Embryonic facial prominence (tissue), 1 donor: ENCODE data around the gene TMEM222.
A peak's percentile ranks its signal among the peaks of the same experiment; 100 is the strongest.

ENCODE experiments used
- DNase-seq: peaks from one replicate; pipeline ENCODE4 v3.0.0-alpha.2; 2016; ENCODE audit errors: extremely low spot score

Gene TMEM222

GRCh38 chr1:27359822-27360158 is 37.8 kb downstream of the TMEM222 start:
- no peak for DNase-seq

DNA sequence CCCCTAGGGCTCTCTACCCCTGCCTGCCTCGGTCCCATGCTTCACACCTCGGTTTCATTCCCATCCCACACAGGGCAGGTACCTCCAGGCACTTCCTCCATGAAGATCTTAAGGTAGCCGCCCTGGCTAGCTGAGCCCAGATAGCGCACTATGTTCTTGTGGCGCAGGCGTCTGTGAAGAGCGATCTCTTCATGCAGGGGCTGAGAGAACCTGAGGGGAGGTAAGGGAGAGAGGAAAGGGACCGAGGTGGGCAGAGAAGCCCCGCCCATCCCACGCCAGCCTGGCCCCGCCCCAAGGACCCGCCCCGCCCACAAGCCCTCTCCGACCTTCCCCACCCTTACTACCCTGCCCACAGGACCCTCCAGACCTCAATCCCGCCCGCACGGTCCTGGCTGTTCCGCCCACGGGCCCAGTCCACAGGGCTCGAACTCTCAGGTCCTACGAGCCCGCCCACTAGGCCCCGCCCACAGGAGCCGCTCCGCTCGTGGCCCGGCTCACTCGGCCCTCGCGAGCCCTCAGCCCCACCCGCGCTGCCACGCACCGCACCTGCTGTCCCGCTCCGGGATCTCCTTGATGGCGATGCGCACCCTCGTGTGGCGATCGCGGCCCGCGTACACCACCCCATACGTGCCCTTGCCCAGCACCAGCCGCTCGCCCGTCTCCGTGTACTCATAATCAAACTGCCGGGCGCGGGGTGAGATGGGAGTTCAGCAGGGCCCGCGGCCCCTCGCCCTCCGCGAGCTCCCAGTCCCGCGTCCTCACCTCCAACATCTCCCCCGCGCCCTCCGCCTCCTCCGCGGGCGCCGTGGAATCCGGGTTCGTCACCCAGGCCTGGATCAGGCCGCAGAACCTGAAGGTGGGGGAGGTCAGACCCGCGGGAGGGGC is 38.4 kb downstream of the TMEM222 start:
- no peak for DNase-seq

DNA sequence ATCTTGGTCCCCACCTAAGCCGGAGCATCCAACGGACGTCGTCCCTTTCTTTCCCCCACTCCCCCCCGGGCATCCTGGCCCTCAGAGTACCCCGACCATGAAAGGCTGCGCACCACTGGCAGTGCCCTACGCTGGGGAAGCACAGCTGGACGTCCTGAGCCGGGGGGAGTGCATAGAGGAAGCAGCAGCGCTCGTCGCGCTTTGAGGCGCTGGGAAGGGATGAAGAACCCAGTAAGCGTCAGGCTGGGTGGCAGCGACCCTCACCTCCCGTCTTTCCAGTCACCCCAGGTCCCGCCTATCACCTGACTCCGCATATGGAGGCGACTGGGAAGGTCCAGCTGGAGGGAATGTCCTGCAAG is 39.1 kb downstream of the TMEM222 start:
- DNase-seq = no peak

DNA sequence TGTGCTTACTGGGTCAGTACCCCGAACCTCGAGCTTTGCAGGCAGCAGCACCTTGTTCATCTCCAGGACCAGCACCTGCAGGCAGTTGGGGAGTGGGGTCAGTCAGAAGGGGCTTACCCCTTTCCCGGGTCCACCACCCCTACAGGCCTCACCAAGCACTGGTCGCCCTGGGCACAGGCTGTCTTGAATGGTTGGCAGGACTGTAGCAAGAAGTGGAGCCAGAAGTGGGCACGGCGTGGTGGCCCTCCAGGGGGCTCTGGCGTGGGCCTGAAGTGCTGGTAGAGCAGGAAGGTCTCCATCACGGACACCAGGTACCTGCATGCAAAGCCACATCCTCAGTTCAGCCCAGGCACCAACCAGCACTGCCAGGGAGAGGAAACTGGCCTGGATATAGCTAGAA is 39.6 kb downstream of the TMEM222 start:
- DNase-seq = no peak

- no peak for DNase-seq
Measured at GRCh38 chr1:27363766-27364695, 42.1 kb downstream of the TMEM222 start.

DNA sequence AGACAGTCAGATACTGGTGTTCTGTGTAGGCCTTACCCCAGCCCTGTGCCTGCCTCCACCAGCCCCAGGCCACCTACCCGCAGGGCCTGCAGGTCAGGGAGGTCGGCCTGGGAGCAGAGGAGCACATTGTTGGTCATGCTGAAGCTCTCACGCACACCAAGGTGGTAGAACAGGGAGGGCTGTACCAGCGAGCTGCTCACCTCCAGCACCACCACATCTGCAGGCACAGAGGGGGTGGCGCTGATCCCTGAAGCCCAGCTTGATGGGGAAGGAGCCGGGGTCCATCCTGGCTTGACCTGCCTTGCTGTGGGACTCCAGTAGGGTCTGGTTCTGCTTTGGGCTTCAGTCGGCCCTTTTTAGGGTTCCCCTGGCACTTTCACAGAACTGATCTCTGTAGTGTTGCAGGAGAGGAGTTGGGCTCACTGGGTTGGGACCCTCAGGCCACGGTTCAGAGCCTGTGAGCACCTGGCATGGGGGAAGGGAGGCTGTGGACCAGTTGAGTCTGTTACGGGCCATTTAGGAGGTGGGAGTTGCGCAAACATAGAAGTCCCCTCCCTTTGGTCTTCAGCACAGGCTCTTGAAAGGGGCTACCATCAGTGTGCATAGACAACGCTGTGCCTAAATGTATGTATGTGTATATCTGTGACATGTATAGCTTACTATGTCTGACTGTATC is 42.9 kb downstream of the TMEM222 start:
- DNase-seq = no peak

- peak; percentile 30 for DNase-seq
Measured at GRCh38 chr1:27365372-27366112, 43.6 kb downstream of the TMEM222 start.

- no peak for DNase-seq
Measured at GRCh38 chr1:27366113-27366410, 44.1 kb downstream of the TMEM222 start.

DNA sequence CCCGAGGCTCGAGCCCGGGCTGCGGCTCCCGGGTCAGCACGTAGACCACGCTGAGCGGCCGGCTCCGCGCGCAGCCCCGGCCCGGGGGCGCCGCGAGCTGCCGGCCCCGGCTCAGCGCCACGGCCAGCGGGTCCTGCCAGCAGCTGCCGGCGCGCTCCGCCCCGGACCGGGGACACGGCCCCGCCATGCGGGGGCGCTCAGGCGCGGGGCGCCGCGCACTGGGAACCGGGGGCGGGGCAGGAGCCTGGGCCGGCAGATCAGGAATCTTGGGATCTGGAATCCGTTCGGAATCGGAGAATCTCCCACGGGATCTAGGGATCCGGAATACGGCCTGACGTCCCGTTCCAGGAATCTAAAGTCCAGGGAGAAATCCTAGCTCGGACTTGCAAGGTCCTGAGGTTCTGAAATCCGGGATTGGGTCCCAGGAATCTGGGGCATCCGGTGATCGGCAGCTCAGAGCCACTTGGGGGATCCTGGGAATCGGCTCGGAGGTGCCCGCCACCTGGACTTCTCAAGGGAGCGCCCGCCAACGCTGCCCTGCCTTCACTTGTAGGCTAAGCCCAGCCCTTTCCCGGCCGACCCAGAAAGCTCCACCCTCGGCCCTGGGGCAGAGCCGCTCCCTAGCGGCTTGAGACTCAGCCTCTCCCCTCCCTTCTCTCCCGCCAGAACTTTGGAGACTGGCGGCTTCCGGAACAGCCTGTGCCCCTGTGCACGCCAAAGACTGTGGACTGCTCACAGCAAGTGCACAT is 44.6 kb downstream of the TMEM222 start, which contains the start of gene MAP3K6:
Gene MAP3K6, minus strand, starts transcription at position 551 of the 749 bp plus-strand sequence. Its CDS starts 364 bp downstream, at position 187.
- peak; percentile 29 for DNase-seq

- DNase-seq = no peak
Measured at GRCh38 chr1:27367160-27367650, 45.2 kb downstream of the TMEM222 start.

- no peak for DNase-seq
Measured at GRCh38 chr1:27368869-27369582, 47.1 kb downstream of the TMEM222 start.

GRCh38 chr1:27372022-27372807 is 50.3 kb downstream of the TMEM222 start:
- DNase-seq = no peak

GRCh38 chr1:27372808-27373690 is 51.1 kb downstream of the TMEM222 start:
- no peak for DNase-seq

- DNase-seq = no peak
Measured at GRCh38 chr1:27374362-27375086, 52.6 kb downstream of the TMEM222 start, which contains the start of gene FCN3. Gene FCN3 (minus strand): TSS chr1:27374824. CDS start chr1:27374818, 6 bp downstream.

DNA sequence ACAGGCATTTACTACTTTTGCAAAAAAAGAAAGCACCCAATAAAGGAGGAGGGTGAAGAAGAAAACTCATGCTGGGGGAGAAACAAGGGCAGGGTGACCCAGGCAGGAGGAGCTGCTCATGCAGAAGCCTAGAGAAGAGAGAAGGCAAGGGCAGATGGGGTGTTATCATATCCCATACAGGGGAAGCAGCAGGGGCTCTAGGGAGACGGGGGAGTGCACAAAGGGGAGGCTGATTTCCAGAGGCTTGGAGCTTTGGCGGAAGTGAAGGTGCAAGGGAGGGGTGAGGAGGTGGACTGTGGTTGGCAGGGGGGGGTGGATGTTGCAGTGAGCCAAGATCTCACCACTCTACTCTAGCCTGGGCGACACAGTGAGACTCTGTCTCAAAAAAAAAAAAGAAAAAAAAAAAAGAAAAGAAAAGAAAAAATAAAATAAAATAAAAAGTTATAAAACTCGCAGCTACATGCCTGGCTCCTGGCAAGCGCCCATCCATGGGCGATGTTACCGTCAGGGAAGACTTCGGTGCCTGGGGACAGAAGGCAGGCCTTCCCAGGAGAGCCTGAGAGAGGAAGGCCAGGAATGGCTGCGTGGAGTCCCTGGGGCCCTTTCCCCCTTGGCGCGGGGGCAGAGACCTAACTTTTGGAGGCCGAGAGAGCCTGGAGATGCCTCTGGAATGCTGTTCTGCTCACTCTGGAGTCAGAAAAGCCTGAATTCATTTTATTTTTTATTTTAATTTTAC is 56.0 kb downstream of the TMEM222 start:
- no peak for DNase-seq

- no peak for DNase-seq
Measured at GRCh38 chr1:27379564-27380122, 57.7 kb downstream of the TMEM222 start.
